ENCODE measurements around the gene ADISSP.
"Not testable (repeated sequence)": the region's sequence is repeated elsewhere in the genome, so short reads cannot be mapped to it uniquely, and the experiment has no call there.

Gene ADISSP

GRCh38 chr20:3797592-3798372, 30.2 kb upstream of the ADISSP start:
- DNase-seq (ENCODE audit: low read depth) = no peak

- DNase-seq (ENCODE audit: low read depth) = no peak
Measured at GRCh38 chr20:3797226-3797545, 29.6 kb upstream of the ADISSP start.

GRCh38 chr20:3796477-3797225, 29.1 kb upstream of the ADISSP start:
- DNase-seq (ENCODE audit: low read depth) = no peak

GRCh38 chr20:3795511-3796468, 28.2 kb upstream of the ADISSP start, which contains the start of gene CDC25B:
CDC25B (plus strand) TSS chr20:3796310; CDS start chr20:3796532, 222 bp downstream.
- peak; percentile 88 for DNase-seq (ENCODE audit: low read depth)

- no peak for DNase-seq (ENCODE audit: low read depth)
Measured at GRCh38 chr20:3794701-3795420, 27.3 kb upstream of the ADISSP start.

- DNase-seq (ENCODE audit: low read depth) = not testable (repeated sequence)
Measured at GRCh38 chr20:3794168-3794567, 26.6 kb upstream of the ADISSP start.

- DNase-seq (ENCODE audit: low read depth) = not testable (repeated sequence)
Measured at GRCh38 chr20:3789201-3789600, 21.6 kb upstream of the ADISSP start.

- no peak for DNase-seq (ENCODE audit: low read depth)
Measured at GRCh38 chr20:3788685-3789155, 21.2 kb upstream of the ADISSP start.

GRCh38 chr20:3787324-3788014, 19.9 kb upstream of the ADISSP start:
- no peak for DNase-seq (ENCODE audit: low read depth)

GRCh38 chr20:3786665-3787323, 19.2 kb upstream of the ADISSP start, which contains the start of gene CENPB:
CENPB (minus strand) TSS chr20:3786740; CDS start chr20:3786483, 257 bp downstream.
- no peak for DNase-seq (ENCODE audit: low read depth)

GRCh38 chr20:3786126-3786484, 18.6 kb upstream of the ADISSP start:
- no peak for DNase-seq (ENCODE audit: low read depth)

GRCh38 chr20:3785240-3786125, 17.9 kb upstream of the ADISSP start:
- no peak for DNase-seq (ENCODE audit: low read depth)

GRCh38 chr20:3784863-3785239, 17.3 kb upstream of the ADISSP start:
- DNase-seq (ENCODE audit: low read depth) = no peak

GRCh38 chr20:3784216-3784853, 16.8 kb upstream of the ADISSP start:
- DNase-seq (ENCODE audit: low read depth) = no peak

GRCh38 chr20:3783511-3784195, 16.1 kb upstream of the ADISSP start:
- no peak for DNase-seq (ENCODE audit: low read depth)

GRCh38 chr20:3783068-3783489, 15.5 kb upstream of the ADISSP start:
- no peak for DNase-seq (ENCODE audit: low read depth)

GRCh38 chr20:3782597-3782996, 15.0 kb upstream of the ADISSP start:
- DNase-seq (ENCODE audit: low read depth) = no peak

All from HS-27A (cell line).